GM12891 (cell line): ENCODE data around the gene FOXL1. TPM values are rescaled to one million over a fixed set of nuclear protein-coding genes. Genes with fewer than 3 reads are reported as not detected.

Experiments
- DNase-seq: peaks from one replicate; pipeline ENCODE4 v3.0.0; 2011; ENCODE audit warnings: low spot score; ENCODE audit not compliant: insufficient read length
- FAIRE-seq: peaks from 2 replicates; lab custom pipeline; 2011; peaks lifted over from hg19 to GRCh38; lab: Jason Lieb, UNC
- PAX5 ChIP-seq: IDR thresholded peaks from 2 replicates; pipeline ENCODE4 v1.6.1; 2011; ENCODE audit warnings: low read length, moderate library complexity, mild to moderate bottlenecking; ENCODE audit not compliant: insufficient read depth, severe bottlenecking
- POLR2A ChIP-seq: IDR thresholded peaks from 2 replicates; pipeline ENCODE4 v1.6.1; 2011; ENCODE audit warnings: low read depth, low read length, control low read depth
- POLR2AphosphoS5 ChIP-seq: IDR thresholded peaks from 2 replicates; pipeline ENCODE4 v1.6.1; 2011; ENCODE audit warnings: low read depth, low read length, control low read depth
- POU2F2 ChIP-seq: IDR thresholded peaks from 2 replicates; pipeline ENCODE4 v1.6.1; 2011; ENCODE audit warnings: low read depth, mild to moderate bottlenecking, control low read depth, low read length, moderate library complexity
- SPI1 ChIP-seq: IDR thresholded peaks from 2 replicates; pipeline ENCODE4 v1.6.1; 2011; ENCODE audit warnings: low read depth, low read length, control low read depth
- TAF1 ChIP-seq: IDR thresholded peaks from 2 replicates; pipeline ENCODE4 v1.6.1; 2011; ENCODE audit warnings: low read depth, low read length, control low read depth
- polyA plus RNA-seq: library from polyadenylated mRNA; unstranded; fragments of >200 nt; gene quantifications from one replicate; pipeline ENCODE4 v1.2.1, GENCODE V29; 2012; ENCODE audit warnings: low read depth, missing spikeins, inconsistent platforms; ENCODE audit not compliant: missing spikeins

The FOXL1 gene
- not detected for polyA plus RNA-seq

GRCh38 chr16:86578061-86578599 is at the start of gene FOXL1:
TSS of gene FOXL1 (plus strand) at chr16:86578549. CDS start at chr16:86578724, 175 bp downstream.
- FAIRE-seq = no peak
- no peak for DNase-seq

GRCh38 chr16:86529160-86529559 is 49.2 kb upstream of the FOXL1 start:
- no peak for FAIRE-seq
- DNase-seq = no peak
- no peak for TF ChIP-seq POLR2AphosphoS5

More at GRCh38 chr16:86578061-86578599, at the start of gene FOXL1:
- no peak for TF ChIP-seq POLR2AphosphoS5
- TF ChIP-seq POLR2A = no peak
- TF ChIP-seq TAF1 = no peak
- TF ChIP-seq SPI1 = no peak
- no peak for TF ChIP-seq PAX5
- no peak for TF ChIP-seq POU2F2

GRCh38 chr16:86530251-86531190 is 47.8 kb upstream of the FOXL1 start:
- no peak for FAIRE-seq
- TF ChIP-seq TAF1 (no peak), POLR2A (no peak), PAX5 (no peak), SPI1 (no peak), POLR2AphosphoS5 (no peak), POU2F2 (no peak)
- no peak for DNase-seq

- FAIRE-seq = no peak
- no peak for DNase-seq
- TF ChIP-seq POU2F2 = no peak
- no peak for TF ChIP-seq PAX5
- no peak for TF ChIP-seq SPI1
- no peak for TF ChIP-seq POLR2A
- no peak for TF ChIP-seq POLR2AphosphoS5
- no peak for TF ChIP-seq TAF1
Measured at GRCh38 chr16:86531191-86531545, 47.2 kb upstream of the FOXL1 start.

GRCh38 chr16:86531641-86532525 is 46.5 kb upstream of the FOXL1 start:
- FAIRE-seq = no peak
- no peak for TF ChIP-seq SPI1
- no peak for TF ChIP-seq POU2F2
- no peak for TF ChIP-seq PAX5
- no peak for TF ChIP-seq TAF1
- TF ChIP-seq POLR2AphosphoS5 = no peak
- no peak for TF ChIP-seq POLR2A

GRCh38 chr16:86532526-86532815 is 45.9 kb upstream of the FOXL1 start:
- DNase-seq = no peak
- no peak for TF ChIP-seq POU2F2
- TF ChIP-seq TAF1 = no peak
- TF ChIP-seq SPI1 = no peak
- TF ChIP-seq POLR2A = no peak
- TF ChIP-seq POLR2AphosphoS5 = no peak
- no peak for TF ChIP-seq PAX5
- no peak for FAIRE-seq

More at GRCh38 chr16:86531641-86532525, 46.5 kb upstream of the FOXL1 start:
- no peak for DNase-seq

GRCh38 chr16:86533076-86533475 is 45.3 kb upstream of the FOXL1 start:
- no peak for TF ChIP-seq SPI1
- no peak for TF ChIP-seq PAX5
- TF ChIP-seq POLR2AphosphoS5 = no peak
- TF ChIP-seq POLR2A = no peak
- no peak for TF ChIP-seq TAF1
- no peak for TF ChIP-seq POU2F2
- FAIRE-seq (no peak), DNase-seq (no peak)

GRCh38 chr16:86533767-86534351 is 44.5 kb upstream of the FOXL1 start:
- no peak for TF ChIP-seq SPI1
- no peak for TF ChIP-seq POLR2A
- TF ChIP-seq PAX5 = no peak
- TF ChIP-seq POU2F2 = no peak
- no peak for TF ChIP-seq POLR2AphosphoS5
- TF ChIP-seq TAF1 = no peak
- DNase-seq (no peak), FAIRE-seq (no peak)

GRCh38 chr16:86534779-86535615 is 43.4 kb upstream of the FOXL1 start:
- DNase-seq (no peak), FAIRE-seq (no peak)
- TF ChIP-seq POLR2A = no peak
- TF ChIP-seq POU2F2 = no peak
- no peak for TF ChIP-seq POLR2AphosphoS5
- no peak for TF ChIP-seq SPI1
- TF ChIP-seq TAF1 = no peak
- no peak for TF ChIP-seq PAX5
